NCI-H1417 (cell line): Measurements from ENCODE around the gene GORASP1.
A peak's percentile ranks its signal among the peaks of the same experiment; 100 is the strongest.

Source experiments
- DNase-seq, 3 experiments: peaks; one replicate each; lab custom pipeline; 2025; lab: John Stamatoyannopoulos, UW

The GORASP1 gene

DNA sequence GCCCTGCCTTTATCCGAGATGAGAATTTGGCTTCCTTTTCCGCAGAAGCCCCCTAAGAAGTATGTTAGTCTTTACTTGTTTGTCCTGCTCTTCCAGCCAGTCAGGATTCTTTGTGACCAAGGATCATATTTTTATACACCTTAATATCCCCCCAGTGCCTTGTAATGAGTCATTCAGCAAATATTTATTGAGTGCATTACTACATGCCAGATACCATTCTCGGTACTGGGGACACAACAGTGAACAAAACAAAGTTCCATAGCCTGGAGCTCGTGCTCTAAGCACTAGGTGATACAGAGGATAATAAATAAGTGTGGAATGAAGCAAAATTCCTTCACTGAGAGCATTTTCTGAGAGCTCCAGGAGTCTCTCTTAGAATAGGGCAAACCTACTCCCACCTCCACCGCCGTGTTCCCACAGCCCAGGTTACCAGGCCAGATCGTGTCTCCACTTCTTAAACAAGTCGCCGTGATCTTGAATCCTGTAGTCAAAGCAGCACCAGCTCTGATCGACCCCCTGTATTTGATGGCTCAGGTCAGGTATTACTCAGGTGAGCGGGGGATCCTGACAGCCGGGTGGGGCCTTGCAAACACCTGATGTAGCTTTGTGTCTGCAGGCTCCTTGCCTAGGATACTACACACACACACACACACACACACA lies 18.5 kb upstream of the GORASP1 start:
- DNase-seq = no peak

DNA sequence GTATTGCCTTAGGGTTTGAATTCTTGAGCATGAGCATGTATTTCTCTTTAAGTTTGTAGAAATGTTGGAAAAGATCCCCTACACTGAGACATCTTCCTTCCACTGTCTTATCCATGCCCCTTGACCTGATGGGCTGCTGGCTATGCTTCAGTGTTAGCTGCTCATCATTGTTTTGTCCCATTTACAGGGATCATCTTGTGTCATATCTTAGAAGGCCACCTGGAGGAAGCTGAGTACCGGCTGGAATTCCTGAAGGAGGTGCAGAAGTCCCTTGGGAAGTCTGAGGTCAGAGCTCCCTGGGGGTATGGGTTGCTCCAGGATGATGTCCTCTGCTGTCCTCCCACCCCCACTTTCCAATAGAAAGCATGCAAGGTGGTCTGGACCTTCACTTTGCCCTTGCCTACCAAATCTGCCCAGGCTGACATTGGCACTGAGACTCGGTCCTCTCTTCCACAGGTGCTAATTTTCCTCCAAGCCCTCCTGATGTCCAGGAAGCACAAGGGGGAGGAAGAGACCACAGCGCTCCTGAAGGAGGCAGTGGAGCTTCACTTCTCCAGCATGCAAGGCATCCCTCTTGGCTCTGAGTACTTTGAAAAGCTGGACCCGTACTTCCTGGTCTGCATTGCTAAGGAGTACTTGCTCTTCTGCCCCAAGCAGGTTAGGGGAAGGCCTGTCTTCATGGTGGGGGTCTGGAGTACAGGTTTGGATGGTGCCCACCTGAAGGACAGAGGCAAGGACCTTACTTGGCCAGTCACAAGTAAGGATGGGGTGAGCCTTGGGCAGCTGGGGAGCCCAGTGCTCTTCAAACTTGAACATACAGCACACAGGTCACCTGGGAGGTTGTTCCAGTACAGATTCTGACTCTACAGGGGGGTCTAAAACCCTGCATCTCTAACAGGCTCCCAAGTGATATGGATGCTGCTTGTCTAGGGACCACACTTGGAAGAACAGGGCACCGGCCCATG lies 17.7 kb upstream of the GORASP1 start:
- DNase-seq = peak in 1 of 3 experiments; percentile 1

DNA sequence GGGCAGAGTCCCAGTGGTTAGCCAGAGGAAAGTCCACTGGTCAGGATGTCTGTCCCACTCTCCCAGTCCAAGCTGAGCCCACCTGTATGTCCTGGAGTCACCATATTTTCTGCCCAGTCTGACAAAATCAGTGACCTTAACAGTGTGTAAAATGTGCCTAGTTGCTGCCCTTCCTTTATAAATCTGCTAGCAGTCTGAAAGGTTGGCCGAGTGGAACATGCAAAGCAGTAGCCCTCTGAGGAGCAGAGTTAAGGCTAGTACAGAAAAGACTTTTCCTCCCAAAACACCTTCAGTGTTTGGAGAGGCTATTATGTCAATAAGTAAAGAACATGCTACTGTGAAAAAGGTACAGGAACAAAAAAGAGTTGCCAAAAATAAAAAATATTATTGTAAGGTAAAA lies 15.4 kb upstream of the GORASP1 start:
- no peak for DNase-seq

DNA sequence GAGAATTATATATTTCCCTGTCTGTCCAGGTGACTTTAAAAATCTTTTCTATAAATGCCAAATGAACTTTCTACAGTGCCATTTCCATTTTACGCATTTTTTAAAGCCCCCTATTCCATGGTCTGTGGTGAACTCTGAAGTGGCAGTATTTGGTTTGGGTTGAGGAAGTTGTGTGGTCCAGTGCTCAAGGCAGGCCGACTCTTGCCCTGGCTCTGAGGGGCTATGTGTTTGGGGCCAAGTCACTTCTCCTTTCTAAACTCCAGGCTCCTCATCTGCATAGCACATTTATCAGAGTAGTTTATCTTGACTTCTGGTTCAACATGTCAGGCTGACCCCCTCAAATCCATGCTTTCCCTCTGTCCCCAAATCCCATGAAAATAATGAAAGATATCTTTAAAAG lies 14.2 kb upstream of the GORASP1 start:
- DNase-seq = no peak

DNA sequence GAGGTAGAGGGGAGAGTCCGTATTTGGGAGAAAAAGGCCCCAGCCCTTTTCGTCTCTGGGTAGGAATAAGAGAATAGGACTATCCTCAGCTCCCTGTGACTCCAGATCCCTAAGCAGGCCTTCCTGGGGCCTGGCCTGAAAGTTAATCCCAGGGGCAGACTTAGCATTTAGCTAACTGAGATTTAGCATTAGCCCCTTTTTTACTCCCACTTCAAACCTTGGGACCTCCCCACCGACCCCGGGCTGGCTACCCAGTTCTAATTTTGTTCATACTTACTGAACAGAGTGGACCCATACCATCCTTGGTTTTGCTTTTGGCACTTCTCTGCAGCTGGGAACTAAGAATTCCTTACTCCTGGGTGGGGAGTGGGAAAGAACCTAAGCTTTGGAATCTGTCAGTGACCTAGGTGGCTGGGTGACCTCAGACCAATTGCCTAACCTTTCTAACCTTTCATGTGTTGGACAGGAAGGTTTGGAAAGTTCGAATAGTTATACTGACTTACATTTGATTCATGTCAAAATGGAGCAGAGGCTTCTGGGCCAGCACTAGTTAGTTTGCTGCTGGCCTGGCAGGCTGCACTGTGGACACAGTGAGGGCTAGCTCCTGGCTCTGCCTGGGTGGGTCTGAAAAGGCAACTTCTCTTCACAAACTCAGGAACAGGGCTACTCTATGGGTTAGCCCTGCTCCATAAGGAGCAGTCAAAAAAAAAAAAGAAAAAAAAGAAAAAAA lies 11.7 kb upstream of the GORASP1 start:
- no peak for DNase-seq

DNA sequence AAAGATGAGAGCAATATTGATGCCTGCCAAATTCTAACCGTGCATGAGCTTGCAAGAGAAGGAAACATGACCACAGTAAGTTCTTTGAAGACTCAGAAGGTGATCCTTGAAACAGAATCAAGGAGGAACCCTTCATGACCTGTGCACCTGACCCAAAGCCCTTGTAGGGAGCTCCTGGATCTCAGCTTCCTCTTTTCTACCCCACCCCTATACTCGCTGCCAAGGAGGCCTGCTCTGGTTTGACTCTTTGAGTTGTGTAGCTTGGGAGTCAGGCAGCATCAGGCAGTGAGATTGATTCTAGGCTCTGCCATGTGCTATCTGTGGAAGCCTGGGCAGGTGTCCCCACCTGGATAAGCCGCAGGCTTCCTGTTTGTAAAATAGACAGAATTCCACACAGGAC lies 10.7 kb upstream of the GORASP1 start:
- no peak for DNase-seq

DNA sequence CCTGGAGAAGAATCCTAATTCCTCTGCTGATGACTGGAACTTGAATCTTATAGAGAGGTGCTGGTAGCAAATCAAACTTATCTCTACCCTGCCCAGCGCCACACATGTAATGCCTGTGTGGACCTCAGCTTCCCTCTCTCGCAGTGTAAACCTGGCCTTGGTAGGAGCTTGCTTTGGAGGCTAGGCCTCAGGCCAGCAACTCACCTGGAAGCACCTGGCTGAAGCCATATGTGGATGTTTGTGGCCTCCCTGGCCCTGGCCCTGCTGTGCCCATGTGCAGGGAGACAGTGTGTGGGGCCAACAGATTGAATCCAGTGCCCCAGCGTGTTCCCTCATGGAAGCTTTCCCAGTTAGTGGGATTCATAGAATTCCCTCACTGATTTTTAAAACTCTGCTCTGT lies 8.4 kb upstream of the GORASP1 start:
- DNase-seq = no peak

DNA sequence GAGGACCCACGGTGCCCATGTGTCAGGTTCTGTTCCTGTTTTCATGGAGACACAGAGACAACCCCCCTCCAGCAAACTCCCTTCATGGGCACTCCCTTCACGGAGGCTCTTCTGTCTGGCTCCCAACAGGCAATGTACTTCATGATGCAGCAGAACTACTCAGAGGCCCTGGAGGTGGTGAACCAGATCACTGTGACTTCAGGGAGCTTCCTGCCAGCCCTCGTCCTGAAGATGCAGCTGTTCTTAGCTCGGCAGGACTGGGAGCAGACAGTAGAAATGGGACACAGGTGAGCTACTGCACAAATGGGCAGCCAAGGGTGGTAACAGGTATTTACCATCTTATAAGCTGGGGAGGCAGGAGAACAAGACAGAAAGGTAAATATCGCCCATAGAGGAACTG lies 7.0 kb upstream of the GORASP1 start:
- DNase-seq = no peak

DNA sequence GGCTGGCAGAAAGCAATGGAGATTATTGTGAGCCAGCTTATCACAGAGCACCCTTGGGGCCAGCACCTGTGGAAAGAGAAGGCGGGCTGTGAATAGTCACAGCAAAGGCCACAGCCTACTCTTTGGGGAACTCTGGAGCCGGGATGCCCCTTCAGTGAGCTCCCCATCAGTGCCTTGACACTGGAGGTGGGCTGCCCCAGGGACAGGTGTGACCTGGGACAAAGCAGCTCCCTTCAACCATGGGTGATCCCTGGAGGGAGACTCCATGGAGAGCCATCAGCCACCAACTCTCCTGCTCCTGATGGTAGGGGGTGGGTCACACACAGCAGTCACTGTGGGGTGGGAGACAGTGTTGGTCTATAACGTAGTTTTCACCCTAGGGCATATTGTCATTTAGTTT lies 5.9 kb upstream of the GORASP1 start:
- no peak for DNase-seq

DNA sequence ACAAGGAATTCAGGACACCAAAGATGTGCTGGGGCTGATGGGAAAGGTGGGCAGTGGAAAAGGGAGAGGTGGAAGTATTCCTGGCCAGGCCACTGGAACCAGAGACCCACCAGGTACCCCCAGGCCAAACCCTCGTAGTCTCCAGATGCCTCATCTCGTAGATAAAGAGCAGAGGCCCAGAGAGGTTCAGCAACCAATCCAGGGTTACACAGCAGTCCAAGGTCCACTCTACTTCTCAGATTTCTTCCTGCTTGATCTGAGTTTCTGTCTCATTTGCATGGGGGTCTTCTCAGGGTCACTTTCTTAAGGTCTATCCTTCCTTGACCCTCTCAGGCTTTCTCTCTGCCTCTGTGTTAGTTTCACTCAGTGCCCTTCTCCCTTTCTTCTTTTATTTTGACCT lies 5.1 kb upstream of the GORASP1 start:
- no peak for DNase-seq

DNA sequence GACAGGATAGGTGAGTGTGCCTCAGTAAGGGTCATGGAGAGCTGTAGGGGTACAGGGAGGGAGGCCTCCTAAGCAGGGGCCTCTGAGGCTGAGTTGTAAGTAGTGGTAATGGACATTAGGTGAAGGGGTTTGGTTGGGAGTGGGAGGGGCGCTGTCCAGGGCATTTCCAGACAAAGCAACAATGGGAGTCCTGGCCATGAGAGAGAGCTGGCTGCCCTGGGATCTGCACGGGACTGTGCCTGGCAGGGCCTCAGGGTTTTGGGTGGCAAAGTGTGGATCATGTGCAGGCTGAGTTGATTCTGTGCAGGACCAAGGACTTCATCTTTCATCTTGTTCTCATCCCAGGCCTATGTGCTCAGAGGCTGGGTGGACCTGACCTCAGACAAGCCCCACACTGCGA lies 4.7 kb upstream of the GORASP1 start:
- no peak for DNase-seq

DNA sequence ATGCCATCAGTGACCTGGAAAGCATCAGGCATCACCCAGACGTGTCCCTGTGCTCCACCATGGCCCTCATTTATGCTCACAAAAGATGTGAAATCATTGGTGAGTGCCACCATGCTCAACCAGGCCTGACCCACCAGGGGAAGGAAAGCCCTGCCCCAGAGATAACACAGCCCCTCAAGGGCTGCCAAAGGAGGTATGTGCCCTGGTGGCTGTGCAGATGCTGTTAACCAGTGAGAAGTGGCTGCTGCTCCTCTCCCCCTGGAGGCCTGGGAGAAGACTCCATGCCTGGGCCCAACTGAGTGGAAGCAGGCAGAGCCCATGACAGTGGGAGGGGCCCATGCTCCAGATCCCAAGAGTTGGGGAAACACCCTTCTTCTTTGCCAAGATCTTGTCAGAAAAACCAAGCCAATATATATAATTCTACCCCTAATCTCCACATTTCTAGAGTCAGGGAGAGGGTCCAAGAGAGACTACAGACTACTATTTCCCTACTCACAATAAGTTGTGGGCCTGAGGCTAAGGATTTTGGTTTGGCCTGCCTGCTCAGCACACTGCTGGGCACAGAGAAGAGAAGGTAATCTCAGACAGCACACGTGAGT lies 2.7 kb upstream of the GORASP1 start:
- no peak for DNase-seq

DNA sequence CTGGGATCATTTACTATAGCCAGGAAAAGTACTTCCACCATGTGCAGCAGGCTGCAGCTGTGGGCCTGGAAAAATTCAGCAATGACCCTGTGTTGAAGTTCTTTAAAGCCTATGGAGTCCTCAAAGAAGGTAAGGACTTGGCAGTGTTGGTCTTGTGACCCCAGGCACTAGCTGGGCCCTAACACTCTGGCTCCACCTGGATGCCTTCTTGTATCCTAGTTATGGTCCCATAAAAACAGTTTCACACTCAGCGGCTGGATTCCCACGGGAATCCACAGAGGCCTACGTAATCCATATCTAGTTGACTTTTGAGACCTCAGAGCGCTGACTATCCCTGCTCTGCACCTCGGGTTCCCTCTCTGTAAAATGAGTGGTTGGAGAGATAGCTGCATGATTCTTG lies 1.7 kb upstream of the GORASP1 start:
- no peak for DNase-seq

DNA sequence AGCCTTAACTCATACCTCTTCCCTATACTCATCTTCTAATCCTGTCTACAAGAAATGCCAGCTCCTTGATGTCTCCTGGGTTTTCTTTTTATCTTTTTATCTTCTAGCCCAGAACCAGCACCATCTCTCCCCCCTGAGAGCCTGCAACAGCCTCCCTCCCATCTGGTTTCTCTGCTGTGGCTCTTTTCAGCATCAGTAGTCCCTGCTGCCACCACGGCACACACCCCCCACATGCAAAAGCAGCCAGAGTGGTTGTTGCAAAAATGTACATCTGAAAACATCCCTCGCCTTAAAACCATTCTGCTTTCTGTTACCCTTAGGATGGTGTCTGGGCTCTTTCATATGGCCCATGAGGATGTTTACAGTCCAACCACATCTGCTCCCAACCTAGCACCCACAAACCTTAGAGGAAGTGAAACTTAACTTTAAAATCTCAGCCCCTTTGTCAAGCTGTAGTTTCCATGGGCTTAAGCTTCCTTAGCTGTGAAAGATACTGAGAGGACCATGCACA lies 828 bp upstream of the GORASP1 start:
- no peak for DNase-seq

DNA sequence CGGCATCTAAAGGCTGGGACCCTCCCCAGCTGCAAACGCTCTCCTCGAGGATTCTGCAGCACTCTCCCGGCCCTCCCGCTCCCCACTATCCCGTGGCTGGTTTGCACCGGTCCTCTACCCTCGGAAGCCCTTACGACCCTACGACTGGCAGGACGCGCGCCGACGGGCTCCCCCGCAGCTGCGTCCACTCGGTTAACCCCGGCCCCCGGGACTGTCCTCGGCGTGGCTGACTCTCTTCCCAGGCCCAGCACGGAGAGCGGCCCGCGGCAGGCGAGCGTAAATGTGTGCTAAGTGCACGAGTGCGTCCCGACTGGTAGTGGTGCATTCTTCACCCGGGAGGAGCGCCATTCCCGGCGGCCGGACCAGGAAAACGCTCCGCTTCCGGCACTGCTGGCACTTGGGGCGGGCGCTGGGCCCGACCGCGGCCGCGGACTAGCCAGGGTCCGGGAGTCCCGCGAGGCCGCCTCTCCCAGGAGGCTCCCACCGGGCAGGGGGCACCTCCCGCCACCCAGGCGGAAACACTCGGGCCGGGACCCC lies 508 bp downstream of the GORASP1 start:
- DNase-seq = peak in 2 of 3 experiments; percentile 35 to 57

DNA sequence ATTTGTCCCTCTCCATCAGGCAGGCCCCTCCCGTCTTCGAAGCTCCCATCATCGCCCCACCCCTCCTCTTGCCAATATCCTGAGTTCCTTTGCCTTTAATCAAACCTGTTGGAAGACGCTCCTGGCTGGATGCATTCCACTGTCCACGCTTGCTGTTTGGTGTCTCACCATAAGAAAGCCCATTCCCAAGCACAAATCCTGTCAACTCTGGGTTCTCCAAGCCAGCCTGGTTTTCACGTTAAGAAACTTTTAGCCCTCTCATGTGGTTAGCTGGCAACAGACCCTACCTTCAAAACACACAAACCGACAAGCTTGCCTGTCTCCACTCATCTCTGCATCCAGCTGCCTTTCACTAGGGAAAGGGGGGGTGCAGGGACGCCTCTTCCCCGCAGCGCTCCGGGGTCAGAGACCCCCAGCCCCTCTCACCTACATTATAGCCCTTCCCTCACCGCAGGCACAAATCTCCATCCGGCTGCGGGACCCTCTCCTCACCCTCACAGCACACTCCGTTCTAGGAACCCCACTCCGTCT lies 1.1 kb downstream of the GORASP1 start:
- DNase-seq = no peak

DNA sequence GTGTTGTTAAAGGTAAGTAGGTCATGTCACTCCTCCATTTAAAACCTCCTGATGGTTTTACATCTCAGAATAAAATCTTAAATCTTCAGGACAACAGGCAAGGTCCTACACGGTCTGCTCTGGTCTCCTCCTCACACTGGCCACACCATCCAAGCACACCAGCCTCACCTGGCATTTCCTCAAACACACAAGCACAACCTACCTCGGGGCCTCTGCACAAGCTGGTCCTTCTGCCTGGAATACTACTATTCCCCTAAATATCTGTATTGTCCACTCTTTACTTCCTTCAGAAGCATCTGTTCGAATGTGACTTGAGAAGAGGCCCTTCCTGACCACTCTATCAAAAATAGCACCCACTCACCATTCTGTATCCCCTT lies 1.8 kb downstream of the GORASP1 start:
- DNase-seq = no peak

DNA sequence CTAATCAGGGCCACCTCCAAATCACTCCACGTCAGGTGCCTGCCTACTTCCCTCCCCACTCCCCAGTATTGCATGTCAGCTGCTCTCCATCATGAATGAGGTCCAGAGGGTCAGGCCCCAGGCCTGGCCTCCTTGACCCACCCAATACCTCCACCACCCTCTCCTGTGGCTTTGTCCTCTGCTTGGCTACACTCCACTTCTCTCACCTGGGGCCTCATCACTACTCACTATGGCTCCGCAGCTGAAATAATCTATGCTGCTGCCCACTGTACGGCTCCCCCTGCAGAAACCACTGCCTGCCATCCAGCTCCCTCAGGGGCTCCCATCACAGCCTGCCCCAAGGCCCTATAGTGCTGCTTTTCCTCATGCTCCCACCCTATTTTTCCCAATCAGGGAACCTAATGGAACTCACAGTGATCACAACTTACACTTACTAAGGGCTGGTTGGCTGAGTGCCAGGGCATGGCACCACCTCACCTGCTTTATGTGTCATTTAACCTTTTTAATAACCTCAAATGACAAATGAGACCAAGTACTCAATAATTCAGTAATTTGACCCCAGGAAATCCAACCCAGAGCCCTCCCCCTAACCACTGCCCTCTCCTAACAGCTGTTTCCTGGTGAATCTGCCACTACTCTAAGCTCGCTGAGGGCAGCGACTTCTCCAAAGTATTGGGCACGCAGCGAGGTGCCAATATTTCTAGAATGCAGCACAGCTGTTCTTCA lies 2.3 kb downstream of the GORASP1 start:
- DNase-seq = peak in 2 of 3 experiments; percentile 25 to 70

DNA sequence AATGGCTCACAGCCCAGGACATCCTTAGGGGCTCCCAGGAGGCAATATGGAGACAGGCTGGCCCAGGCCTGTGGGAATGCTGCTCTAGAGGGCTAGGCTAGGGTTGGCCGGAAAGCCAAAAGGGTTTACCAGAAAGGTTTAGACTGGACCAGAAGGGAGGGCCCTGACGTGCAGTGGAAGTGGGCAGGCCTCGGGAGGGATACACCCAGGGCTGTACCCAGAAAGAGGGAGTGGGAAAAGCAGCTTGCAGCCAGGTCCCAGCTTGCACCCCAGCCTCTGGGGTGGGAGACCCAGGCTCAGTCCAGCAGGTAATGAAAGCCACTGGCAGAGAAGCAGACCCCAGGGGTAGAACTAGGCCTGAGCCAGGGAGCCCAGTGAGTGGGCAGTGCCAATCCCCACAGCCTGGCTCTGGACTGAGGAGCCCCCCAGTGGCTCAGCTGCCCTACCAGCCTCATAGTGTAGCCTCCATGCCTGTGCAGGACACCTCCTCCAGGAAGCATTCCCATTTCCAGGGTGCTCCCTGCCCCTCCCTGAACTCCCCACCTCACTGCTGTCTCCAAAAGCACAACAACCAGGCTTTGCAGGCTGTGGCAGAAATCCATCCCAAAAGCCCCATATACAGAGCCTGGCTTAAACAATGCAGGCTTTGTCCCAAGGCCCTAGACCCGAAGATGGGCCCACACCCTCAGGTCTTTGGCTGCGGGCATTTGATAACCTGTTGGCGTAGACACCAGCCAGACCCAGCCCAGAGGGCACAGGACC lies 3.5 kb downstream of the GORASP1 start:
- DNase-seq = no peak

DNA sequence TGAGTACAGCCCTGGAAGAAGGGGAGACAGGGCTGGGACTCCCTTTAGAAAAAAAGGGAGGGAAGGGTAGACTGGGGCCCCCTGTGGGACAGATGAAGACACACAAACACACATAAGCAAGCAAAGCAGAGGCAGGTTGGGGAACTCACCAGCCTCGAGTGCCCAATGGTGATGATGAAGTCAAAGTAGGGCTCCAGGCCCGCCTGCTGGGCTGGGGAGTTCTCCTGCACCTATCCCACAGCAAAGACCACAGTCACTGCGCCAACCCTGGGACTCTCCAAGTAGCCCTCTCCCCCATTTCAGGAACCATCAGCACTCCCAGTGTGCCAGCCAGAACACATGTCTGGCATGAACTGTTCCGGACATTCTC lies 4.1 kb downstream of the GORASP1 start:
- no peak for DNase-seq
